Neural cell (in vitro differentiated cells): ENCODE results near the gene ALKBH8.

Source experiments
- CTCF ChIP-seq: fragments of 450-650 bp; IDR thresholded peaks from 2 replicates; pipeline ENCODE4 v1.5.1; 2014; ENCODE audit warnings: antibody characterized with exemption, mild to moderate bottlenecking, moderate library complexity; ENCODE audit not compliant: poor library complexity, severe bottlenecking
- EZH2 ChIP-seq: fragments of 200-600, 300-800 bp; shearing (Covaris generic), sonication (generic); IDR thresholded peaks from 2 replicates; pipeline ENCODE4 v1.6.1; 2014; ENCODE audit warnings: antibody characterized with exemption, low read length, borderline replicate concordance, mild to moderate bottlenecking; ENCODE audit not compliant: insufficient read depth, poor library complexity, severe bottlenecking

DNA sequence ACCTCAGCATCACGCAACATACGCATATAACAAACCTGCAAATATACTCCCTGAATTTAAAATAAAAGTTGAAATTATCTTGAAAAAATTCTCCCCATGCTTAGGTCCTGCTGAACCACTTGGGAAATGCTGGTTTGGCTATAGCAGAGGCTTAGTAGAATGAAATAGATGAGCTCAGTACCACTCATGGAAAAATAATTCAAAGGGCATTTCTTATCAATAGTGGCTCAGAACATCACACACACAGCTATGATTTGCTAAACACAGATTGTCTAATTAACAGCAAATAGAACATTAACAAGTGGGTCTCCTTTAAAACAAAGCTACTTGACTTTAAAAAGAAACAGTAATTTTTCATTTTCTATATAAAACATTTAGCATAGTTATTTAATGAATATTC is 46.9 kb upstream of the ALKBH8 start:
- TF ChIP-seq EZH2 (no peak), CTCF (no peak)
